HG03571 (cell line): Measurements from ENCODE around the gene SLC30A1.

Source experiments
- ATAC-seq: cut with Tn5 transposase; IDR thresholded peaks from one replicate; pipeline ENCODE4 v1.9.1; 2021; ENCODE audit not compliant: unreplicated experiment

Gene SLC30A1

DNA sequence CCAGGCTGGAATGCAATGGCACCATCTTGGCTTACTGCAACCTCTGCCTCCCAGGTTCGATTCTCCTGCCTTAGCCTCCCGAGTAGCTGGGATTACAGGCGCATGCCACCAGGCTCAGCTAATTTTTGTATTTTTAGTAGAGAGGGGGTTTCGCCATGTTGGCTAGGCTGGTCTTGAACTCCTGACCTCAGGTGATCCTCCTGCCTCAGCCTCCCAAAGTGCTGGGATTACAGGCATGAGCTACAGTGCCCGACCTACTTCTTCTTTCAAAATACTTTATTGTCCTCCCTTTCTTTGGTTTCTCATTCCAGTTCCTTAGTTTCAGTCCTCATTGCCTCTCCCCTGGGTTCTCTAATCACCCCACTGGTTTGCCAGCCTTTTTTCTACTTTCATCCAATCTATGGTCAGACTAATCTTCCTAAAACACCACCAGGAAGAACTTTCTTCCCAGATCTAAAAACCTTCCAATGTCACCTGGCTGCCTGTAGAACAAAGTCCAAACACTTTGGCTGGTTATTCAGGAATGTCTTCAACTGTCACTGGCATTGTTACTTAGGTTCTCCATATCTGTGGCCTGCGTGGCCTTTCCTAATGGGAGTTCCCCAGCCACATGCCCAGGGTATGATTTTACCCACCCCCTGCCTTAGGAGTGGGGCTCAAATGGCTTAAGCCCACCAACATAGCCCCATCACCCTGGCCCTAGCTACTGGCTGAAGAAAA lies 29.0 kb upstream of the SLC30A1 start:
- ATAC-seq = no peak

DNA sequence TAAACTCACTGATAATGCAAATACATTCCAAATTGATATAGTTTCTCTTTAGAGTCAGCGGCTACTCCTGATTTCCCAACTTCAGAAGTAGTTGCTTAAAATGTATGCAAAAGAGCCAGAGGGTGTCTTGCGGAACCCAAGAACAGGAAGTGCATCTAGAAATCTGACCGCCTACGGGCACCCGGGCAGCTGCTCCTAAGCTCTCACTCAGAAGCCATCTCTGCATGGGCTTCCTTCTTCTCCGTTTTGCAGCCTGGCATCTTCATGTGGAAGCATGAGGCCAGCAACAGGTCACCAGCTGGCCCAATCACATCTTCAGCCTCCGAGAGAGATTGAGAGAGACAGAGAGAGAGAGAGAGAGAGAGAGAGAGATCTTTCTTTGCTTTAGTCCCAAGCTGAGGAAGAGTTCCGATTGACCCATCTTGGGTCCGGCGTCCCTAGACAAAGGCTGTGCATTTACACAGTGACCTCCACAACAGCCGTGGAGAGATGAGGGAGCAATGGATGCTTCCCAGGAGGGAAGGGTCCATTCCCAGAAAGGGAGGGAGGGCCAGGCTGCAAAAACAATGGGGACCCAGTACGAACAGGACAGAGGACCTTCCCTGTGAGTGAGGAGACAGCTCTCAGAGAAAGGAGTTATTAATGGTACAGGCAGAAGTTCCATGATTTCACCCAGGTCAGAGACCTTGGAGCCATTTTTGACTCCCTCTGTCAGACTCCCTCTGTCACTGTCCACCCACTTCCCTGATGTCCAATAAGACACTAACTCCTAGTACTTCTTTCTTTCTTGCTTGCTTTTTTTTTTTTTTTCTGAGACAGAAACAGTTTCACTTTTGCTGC lies 28.2 kb upstream of the SLC30A1 start:
- peak; percentile 88 for ATAC-seq

DNA sequence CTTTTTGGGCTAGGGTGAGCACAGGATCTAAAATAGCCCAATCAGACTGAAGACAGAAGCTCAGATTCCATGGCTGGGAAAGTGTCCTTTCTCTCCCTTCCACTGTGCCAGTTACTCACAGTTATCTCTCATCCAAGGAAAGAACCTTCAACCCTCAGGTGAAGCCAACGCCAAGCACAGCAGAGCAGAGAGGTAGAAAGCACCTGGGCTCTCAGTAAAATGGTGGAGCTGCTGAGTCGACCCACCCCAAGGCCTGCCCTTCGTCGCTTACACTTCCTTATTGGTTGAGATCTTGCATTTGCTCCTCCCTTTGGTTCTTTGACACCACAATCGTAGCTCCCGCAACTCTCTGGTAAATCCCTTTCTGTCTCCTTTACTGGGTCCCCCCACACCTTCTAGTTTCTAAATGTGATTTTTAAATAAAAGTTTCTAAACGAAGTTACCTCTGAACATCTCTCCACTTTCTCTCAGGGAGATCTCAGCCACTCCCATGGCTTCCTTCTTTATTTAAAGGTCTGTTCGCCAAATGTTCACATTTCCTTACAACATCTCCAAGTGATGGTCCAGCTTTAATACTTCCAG lies 27.5 kb upstream of the SLC30A1 start:
- ATAC-seq = peak; percentile 69

DNA sequence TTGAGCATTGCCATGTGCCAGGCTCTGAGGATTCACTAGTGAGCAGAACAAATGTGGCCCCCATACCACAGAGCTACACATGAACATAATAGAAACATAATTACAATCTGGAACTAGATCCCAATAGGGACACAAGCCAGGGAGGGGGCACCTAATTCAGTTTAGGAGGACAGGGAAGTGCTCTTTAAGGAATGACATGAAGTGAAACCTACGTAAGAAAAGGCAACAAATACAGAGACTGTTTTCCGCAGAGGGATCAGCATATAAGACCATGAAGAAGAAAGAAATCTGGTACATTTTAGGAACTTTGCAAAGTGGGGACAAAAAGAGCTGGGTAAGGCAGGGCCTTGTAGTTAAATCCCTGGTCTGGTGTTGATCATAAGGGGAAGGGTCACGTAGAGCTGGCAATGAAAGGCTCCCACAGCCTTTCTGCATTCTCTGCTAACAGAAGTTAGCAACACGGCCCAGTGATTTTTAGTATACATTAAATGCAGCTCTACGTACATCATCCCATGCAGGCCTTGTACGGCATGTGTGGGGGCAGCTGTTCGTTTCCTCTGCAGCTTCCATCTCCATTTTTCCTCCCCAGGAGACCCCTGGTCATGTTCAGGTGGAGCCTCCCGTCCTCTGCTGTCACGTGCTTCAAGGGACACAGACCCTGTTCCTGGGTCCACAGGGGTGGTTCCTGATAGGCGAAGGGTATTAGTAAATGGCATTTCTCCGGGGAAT lies 26.8 kb upstream of the SLC30A1 start:
- no peak for ATAC-seq

DNA sequence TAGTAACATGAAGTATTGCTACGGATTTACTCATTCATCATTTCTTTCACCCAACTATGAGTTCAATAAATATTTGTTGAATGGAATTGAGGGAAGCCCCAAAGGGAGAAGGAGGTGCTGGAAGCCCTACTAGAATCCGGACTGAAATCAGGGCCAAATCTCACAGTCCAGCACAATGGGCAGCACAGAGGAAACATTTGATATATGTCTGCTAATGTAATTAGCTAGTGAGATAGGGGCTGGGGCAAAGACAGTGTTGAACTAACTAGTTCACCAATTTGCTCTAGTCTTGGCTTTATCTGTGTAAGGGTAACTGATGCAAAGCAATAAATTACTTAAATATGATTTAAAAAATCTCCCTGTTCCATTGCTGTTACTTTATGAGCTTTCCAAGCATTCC lies 26.1 kb upstream of the SLC30A1 start:
- no peak for ATAC-seq

DNA sequence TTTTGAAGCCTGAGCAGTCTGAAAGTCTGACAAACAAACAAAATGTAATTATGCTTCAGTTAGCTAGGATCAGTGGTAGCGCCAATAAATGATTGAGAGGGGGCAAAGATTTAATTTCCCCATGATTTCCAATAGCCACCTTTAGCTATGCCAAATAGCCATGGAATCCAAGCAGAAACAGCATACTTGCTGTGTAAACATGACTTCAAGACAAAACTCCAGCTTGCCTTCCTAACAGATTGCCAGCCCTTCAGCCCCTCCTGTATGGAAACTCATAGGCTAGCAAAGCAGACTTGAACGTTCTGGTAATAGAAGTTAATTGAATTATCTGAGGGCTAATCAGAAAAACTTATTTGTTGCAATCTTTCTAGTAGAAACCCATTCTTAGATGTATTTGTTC lies 25.6 kb upstream of the SLC30A1 start:
- ATAC-seq = no peak

DNA sequence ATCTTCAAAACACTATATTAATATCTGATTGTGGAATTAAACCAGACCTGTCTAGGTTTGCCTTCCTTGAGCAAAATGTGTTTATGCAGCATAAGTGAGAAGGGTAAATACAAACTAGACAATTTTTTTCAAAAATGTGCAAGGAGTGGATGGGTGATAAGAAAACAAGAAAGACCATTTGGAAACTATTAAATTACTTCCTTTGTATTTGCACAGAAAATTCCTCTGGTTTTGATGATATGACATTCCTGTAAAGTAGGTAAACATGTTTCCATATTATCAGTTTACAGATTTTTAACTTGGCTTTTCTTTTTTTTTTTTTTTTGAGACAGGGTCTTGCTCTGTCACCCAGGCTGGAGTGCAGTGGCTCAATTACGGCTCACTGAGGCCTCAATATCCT lies 24.8 kb upstream of the SLC30A1 start:
- ATAC-seq = no peak

DNA sequence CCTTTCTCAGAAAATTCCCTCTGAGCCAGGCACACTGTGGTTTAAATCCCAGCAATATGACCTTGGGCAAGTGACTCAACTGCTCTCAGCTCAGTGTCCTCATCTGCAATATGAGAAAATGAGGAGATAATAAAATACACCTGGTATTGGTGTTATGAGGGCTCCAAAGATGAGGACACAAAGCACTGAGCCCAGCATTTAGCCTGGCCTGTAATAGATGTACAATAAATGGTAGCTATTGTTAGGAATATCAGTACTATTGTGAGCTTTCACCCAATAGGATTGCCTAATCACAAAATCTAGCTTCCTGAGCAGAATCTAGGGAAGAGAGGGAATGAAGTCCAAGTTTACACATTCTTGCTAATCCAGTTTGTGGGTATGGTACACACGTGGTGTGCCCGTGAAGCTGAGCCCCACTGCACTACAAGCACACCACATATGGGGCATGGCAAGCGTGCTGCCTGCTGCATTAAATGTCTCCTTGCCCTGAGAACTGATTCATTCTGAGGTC lies 24.3 kb upstream of the SLC30A1 start:
- ATAC-seq = no peak

DNA sequence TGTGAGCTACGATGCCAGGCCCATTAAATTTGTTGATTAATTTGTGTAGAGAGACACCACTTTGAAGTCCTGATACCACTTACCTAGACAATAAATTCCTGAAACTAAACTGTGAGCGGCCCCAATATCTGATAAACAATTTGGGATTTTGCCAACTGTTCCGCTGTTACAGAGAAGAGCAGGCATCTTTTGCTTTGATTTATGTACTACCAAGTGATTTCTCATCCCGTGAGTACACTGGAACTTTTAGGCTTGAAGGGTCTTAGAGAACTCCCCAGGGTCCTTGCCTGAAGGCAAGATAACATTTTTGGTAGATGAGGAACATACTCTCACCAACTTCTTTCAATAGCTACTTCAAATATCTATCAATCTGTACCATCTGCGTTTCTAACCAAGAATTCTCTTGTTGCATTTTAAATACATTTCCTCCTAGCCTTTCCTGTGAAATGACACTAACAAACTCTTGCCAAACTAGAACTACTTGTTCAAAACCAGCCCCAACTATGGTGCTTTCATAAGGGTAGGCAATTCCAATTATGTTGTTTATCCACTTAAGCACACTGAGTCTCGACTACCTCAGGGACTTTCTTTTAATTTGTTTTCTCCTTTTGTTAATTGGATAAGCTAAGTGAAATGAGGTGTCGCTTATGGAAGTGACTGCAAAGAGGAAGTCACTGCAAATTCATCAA lies 23.2 kb upstream of the SLC30A1 start:
- ATAC-seq = no peak

DNA sequence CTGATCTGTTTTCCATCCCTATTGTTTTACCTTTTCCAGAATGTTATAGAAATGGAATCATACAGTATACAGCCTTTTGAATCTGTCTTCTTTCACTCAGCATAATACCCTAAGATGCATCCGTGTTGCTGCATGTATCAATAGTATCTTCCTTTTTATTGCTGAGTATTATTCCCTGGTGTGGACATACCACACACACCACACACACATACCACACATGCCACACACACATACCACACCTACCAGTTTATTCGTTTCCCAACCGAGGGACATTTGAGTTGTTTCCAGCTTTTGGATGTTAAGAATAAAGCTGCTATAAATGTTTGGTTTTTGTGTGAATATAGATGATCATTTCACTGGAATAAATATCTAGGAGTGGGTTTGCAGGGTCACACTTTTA lies 22.2 kb upstream of the SLC30A1 start:
- ATAC-seq = no peak

DNA sequence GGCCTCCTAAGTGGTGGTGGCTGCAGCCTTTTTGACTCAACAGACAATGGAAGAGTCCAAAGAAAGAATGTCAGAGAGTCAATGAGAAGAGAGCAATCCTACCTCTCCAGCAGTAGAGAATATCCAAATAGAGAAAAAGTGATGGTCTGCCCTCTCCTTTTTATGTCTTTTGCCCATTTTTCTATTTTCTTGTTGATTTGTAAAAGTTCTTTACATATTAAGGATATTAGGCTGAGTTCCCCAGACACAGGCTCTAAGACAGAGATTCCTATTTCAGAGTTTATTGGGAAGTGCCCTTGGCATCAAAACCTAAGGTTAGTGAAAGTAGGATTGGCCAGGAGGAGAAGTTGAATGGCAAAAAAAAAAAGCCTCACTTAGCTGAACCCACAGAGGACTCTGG lies 20.3 kb upstream of the SLC30A1 start:
- no peak for ATAC-seq

DNA sequence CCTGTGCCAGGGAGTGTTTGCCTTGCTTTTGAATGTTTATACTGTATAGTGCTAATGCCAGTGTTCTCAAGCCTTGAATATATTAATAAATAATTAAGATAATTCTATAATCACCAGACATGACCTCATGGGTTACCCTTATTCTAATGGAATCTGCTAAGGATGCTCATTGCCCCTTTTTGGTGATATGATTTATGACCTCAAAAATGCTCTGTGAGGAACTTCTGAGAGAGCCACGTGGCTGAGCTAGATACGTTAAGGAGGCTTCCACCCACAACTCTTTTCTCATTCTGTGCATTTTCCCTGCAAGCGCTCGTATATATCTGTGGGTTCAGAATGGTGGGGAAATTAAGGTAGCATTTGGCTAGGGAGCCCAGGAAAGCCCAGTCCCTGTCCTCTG lies 19.6 kb upstream of the SLC30A1 start:
- no peak for ATAC-seq

DNA sequence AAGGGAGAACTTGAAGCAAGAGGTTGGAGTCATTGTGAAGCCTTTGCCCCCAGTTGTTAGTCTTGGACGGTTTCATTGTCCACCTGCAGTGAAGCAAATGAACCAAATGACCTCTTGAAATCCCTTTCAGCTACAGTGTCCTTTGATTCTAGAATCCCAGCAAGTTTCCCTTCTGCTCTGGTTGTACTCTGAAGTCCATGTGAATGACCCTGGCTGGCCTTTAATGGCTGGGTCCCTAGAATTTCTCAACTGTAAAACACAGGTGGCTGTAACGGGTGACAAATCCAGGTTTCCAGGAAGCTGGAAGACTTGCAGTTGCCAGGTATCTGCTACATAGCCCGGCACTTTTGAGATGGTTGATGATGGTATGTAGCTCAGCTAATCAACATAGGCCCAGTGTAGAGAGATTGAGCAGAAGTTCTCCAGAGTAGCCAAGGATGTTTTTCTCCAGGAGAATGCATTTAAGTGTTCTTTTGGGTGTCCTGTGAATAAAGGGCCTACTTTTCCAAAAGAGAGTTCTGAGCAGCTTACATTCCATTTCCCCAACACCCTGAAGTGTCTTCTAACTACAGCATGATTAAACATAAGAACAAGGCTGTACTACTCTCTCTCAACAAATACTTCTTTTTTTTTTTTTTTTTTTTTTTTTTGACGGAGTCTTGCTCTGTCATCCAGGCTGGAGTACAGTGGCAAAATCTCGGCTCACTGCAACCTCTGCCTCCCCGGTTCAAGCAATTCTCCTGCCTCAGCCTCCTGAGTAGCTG lies 17.6 kb upstream of the SLC30A1 start:
- ATAC-seq = no peak

DNA sequence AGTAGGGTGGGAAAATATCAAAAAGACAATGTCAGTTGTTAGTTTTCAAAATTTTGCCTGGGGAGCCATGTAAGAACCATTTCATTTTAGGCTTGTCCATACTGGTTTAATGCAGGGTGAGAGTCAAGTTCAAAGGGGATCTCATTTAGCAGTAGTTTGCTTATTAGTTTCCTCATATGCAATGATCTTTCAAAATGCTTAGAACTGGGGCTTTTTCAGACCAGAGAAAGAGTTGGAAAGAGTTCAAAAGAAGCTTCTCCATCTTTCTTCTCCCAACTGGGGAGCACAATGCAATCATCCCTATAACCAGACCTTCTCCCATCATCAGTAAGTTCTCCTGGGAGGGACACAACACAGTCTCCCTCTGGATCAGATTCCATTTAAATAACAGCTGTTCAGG lies 16.5 kb upstream of the SLC30A1 start:
- ATAC-seq = no peak

DNA sequence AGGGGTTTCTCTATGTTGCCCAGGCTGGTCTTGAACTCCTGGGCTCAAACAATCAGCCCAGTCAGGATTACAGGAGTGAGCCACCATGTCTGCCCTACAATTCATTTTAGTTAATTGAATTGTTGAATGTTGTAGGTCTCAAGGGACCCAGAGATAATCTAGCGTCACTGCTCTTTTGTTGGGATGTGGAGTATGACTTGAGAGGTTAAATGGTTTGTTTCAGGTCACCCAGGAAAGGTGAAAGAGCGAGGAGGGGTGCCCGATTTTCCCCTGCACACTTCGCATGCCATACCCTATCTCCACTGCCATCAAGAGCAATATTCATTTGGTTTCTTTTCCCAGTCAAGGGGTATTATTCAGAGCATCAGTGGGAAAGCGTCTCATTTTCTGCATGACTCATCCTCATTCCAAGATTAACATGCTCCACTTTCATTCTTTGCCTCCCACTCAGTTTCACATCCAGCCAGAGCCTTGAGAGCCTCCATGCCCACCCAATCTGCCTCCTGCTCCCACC lies 13.1 kb upstream of the SLC30A1 start:
- ATAC-seq = no peak

DNA sequence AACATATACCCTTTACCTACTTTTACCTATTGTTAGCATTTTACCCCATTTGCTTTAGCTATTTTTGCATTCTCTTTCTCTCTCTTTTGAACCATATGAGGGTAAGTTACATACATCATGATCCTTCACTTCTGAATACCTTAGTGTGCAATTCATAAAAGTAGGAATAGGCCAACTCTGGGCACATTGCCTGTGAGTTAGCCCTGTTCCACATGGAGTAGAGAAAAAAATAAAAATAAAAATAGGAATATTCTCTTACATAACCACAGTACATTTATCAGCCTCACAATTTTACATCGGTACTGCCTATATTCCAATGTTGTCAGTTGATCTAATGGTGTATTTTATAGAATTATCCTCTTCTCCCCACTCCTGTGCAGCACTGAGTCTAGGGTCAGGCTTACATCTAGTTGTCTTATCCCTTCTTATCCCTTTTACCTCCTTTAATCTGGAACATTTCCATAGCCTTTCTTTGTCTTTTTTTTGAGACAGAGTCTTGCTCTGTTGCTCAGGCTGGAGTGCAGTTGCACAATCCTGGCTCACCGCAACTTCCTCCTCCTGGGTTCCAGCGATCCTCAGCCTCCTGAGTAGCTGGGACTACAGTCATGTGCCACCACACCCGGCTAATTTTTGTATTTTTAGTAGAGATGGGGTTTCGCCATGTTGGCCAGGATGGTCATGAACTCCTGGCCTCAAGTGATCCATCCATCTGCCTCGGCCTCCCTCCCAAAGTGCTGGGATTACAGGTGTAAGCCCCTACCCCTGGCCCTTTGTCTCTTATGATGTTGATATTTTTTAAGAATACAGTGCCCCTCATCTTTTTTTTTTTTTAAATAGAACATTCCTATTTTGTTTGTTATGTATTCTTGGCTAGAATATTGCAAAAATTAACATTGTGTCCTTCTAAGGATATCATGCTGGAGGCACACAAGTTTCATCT lies 11.1 kb upstream of the SLC30A1 start:
- no peak for ATAC-seq

DNA sequence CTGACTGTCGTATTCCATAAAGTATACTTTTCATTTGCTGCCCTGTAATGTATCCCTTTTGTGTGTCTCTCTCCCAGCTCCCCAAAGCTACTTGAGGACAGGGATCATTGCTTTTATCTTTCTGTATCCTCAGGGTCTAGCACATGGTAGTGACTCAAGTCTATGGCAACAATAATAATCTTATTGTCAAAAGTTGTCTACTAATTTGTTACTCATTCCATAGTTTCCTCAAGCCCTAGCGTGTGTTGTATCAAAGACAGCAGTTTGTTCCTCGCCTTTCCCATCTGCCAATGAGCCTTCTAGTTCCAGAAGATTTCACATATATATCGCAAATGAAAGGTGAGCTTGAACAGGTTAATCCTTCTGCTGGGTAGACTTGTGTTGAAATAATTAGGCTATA lies 9.8 kb upstream of the SLC30A1 start:
- ATAC-seq = no peak

DNA sequence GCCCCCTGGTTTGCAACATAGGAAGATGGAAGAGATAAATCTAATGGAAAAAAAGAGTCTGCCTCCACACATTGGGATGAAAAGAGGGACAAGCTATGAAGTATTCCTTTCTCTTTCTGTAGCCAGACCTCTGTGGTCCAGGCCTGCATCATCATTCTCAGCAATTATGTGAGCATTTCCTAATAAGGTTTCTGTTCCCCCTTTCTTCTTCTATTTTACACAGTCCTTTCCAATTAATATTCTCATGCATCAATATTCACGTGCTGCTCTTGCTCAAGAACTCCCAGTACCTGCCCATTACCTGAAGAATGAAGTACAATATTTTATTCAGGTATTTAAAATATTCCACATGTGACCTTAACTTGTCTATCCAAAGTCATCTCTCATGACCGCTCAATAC lies 8.2 kb upstream of the SLC30A1 start:
- no peak for ATAC-seq

DNA sequence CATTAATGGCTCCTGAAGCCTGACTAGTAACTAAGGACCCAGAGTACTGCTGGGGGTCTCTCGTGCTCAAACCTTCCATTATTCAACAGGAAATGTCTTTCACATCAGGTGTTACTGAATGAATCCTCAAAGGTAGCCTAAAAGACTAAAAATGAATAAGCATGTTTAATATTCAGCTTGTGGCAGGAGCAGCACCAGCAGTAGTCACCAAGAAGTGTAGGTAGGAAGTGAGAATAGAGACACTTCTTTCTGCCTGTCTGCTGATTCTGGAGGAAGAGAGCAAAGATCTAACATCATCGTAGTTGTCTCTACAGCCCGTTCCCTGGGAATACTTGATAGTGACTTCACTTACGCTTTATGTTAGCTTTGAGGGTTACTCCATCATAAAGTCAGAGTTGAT lies 7.6 kb upstream of the SLC30A1 start:
- no peak for ATAC-seq
